HepG2 (cell line): ENCODE results near the gene ATP8B2. TPM values are rescaled to one million over a fixed set of nuclear protein-coding genes. Genes with fewer than 3 reads are reported as not detected.

Source experiments
- ARNT2 ChIP-seq: sonication (generic); formaldehyde crosslinking; IDR thresholded peaks from 2 replicates; pipeline ENCODE4 v1.8.0; 2022; ENCODE audit warnings: mild to moderate bottlenecking, low read depth, missing genetic modification reagents, moderate library complexity
- BRD4 ChIP-seq: sonication (generic); formaldehyde crosslinking; IDR thresholded peaks from 2 replicates; pipeline ENCODE4 v1.4.0; 2020; ENCODE audit warnings: missing genetic modification reagents
- CEBPZ ChIP-seq: IDR thresholded peaks from 2 replicates; pipeline ENCODE4 v1.6.1; 2012; ENCODE audit warnings: low read length, improper control_type of control experiment
- FOSL2 ChIP-seq: sonication (generic); formaldehyde crosslinking; IDR thresholded peaks from 2 replicates; pipeline ENCODE4 v1.4.0; 2020; ENCODE audit warnings: missing genetic modification reagents
- GATA4 ChIP-seq: sonication (generic); IDR thresholded peaks from 2 replicates; pipeline ENCODE4 v1.6.1; 2016; ENCODE audit warnings: antibody characterized with exemption, low read depth, borderline replicate concordance
- GATAD2A ChIP-seq: IDR thresholded peaks from 2 replicates; pipeline ENCODE4 v1.6.1; 2016
- NFE2L2 ChIP-seq: fragments of 150-350 bp; IDR thresholded peaks from 2 replicates; pipeline ENCODE4 v1.6.1; 2014; ENCODE audit warnings: low read length
- TBL1XR1 ChIP-seq: fragments of 150-350 bp; IDR thresholded peaks from 2 replicates; pipeline ENCODE4 v1.6.1; 2014; ENCODE audit warnings: borderline replicate concordance, low read length; ENCODE audit not compliant: partially characterized antibody
- ZNF552 ChIP-seq: sonication (generic); formaldehyde crosslinking; IDR thresholded peaks from 2 replicates; pipeline ENCODE4 v1.9.0; 2022; ENCODE audit warnings: missing genetic modification reagents, mild to moderate bottlenecking, borderline replicate concordance
- ZNF724P ChIP-seq: sonication (generic); formaldehyde crosslinking; IDR thresholded peaks from 2 replicates; pipeline ENCODE4 v1.8.0; 2022; ENCODE audit warnings: missing genetic modification reagents, borderline replicate concordance
- ZNF850 ChIP-seq: sonication (generic); formaldehyde crosslinking; conservative IDR thresholded peaks from 2 replicates; pipeline ENCODE4 v1.9.0; 2021; ENCODE audit warnings: mild to moderate bottlenecking, missing genetic modification reagents
- polyA plus RNA-seq, 8 experiments: library from polyadenylated mRNA; depleted of rRNA in 3 of 8; stranded (reverse) in 7 of 8; unstranded in 1 of 8; fragments of >200 nt; fragmentation: Illumina TruSeq in 4 of 8; extraction: Trizol in 4 of 8; gene quantifications; 2 replicates each; pipeline versions ENCODE4 v1.2.1 to v1.2.3, GENCODE V29; 2011 to 2016; ENCODE audit warnings: low read depth in 4 of 8, missing spikeins in 1 of 8, mixed read lengths in 1 of 8; ENCODE audit not compliant: insufficient read depth in 1 of 8
- total RNA-seq, 5 experiments: library from RNA; depleted of rRNA; stranded (reverse); fragments of >200 nt; fragmentation: Illumina TruSeq; extraction: Trizol; gene quantifications; 2 replicates each; pipeline ENCODE4 v1.2.3, GENCODE V29; 2016; ENCODE audit warnings: low read depth in 1 of 5
- TF ChIP-seq, protein P1 (sequence below): IDR thresholded peaks from 2 replicates; pipeline ENCODE4 v1.6.1; 2016; ENCODE audit warnings: mild to moderate bottlenecking, missing biosample characterization, missing genetic modification reagents
- TF ChIP-seq, protein P2 (sequence below): sonication (generic); formaldehyde crosslinking; IDR thresholded peaks from 2 replicates; pipeline ENCODE4 v1.4.0; 2020; ENCODE audit warnings: low read depth, mild to moderate bottlenecking, missing genetic modification reagents
- TF ChIP-seq, protein P3 (sequence below): sonication (generic); formaldehyde crosslinking; IDR thresholded peaks from 2 replicates; pipeline ENCODE4 v1.5.0; 2020; ENCODE audit warnings: missing genetic modification reagents
- TF ChIP-seq, protein P4 (sequence below): sonication (generic); formaldehyde crosslinking; IDR thresholded peaks from 2 replicates; pipeline ENCODE4 v1.5.1; 2020; ENCODE audit warnings: mild to moderate bottlenecking, missing genetic modification reagents, borderline replicate concordance

ATP8B2 gene
- total and polyA plus RNA-seq, 2 of the 13 experiments (the other 11 are each of a cell fraction or from before 2014, with no cell fraction given) = 20.4 to 39.3 TPM

GRCh38 chr1:154334079-154335024 lies 9.0 kb downstream of the ATP8B2 start (continued):
- TF ChIP-seq, protein P1, sequence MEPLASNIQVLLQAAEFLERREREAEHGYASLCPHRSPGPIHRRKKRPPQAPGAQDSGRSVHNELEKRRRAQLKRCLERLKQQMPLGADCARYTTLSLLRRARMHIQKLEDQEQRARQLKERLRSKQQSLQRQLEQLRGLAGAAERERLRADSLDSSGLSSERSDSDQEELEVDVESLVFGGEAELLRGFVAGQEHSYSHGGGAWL (CRISPR knock-in tag) = 0 out of 2 replicates have a peak, but pooled peaks have one; percentile 9
- TF ChIP-seq GATAD2A (CRISPR knock-in tag) (peak; percentile 85; the same call in 1 of the 2 replicates), TBL1XR1 (no peak), ZNF552 (CRISPR knock-in tag) (no peak), NFE2L2 (no peak), ZNF724P (CRISPR knock-in tag) (no peak), FOSL2 (CRISPR knock-in tag) (peak; percentile 46), CEBPZ (no peak), ZNF850 (no peak), BRD4 (CRISPR knock-in tag) (no peak), GATA4 (peak; percentile 49; the same call in 1 of the 2 replicates), ARNT2 (no peak)
- TF ChIP-seq, protein P2, sequence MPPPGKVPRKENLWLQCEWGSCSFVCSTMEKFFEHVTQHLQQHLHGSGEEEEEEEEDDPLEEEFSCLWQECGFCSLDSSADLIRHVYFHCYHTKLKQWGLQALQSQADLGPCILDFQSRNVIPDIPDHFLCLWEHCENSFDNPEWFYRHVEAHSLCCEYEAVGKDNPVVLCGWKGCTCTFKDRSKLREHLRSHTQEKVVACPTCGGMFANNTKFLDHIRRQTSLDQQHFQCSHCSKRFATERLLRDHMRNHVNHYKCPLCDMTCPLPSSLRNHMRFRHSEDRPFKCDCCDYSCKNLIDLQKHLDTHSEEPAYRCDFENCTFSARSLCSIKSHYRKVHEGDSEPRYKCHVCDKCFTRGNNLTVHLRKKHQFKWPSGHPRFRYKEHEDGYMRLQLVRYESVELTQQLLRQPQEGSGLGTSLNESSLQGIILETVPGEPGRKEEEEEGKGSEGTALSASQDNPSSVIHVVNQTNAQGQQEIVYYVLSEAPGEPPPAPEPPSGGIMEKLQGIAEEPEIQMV (CRISPR knock-in tag) = no peak
- TF ChIP-seq, protein P3, sequence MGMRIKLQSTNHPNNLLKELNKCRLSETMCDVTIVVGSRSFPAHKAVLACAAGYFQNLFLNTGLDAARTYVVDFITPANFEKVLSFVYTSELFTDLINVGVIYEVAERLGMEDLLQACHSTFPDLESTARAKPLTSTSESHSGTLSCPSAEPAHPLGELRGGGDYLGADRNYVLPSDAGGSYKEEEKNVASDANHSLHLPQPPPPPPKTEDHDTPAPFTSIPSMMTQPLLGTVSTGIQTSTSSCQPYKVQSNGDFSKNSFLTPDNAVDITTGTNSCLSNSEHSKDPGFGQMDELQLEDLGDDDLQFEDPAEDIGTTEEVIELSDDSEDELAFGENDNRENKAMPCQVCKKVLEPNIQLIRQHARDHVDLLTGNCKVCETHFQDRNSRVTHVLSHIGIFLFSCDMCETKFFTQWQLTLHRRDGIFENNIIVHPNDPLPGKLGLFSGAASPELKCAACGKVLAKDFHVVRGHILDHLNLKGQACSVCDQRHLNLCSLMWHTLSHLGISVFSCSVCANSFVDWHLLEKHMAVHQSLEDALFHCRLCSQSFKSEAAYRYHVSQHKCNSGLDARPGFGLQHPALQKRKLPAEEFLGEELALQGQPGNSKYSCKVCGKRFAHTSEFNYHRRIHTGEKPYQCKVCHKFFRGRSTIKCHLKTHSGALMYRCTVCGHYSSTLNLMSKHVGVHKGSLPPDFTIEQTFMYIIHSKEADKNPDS = no peak
- TF ChIP-seq, protein P4, sequence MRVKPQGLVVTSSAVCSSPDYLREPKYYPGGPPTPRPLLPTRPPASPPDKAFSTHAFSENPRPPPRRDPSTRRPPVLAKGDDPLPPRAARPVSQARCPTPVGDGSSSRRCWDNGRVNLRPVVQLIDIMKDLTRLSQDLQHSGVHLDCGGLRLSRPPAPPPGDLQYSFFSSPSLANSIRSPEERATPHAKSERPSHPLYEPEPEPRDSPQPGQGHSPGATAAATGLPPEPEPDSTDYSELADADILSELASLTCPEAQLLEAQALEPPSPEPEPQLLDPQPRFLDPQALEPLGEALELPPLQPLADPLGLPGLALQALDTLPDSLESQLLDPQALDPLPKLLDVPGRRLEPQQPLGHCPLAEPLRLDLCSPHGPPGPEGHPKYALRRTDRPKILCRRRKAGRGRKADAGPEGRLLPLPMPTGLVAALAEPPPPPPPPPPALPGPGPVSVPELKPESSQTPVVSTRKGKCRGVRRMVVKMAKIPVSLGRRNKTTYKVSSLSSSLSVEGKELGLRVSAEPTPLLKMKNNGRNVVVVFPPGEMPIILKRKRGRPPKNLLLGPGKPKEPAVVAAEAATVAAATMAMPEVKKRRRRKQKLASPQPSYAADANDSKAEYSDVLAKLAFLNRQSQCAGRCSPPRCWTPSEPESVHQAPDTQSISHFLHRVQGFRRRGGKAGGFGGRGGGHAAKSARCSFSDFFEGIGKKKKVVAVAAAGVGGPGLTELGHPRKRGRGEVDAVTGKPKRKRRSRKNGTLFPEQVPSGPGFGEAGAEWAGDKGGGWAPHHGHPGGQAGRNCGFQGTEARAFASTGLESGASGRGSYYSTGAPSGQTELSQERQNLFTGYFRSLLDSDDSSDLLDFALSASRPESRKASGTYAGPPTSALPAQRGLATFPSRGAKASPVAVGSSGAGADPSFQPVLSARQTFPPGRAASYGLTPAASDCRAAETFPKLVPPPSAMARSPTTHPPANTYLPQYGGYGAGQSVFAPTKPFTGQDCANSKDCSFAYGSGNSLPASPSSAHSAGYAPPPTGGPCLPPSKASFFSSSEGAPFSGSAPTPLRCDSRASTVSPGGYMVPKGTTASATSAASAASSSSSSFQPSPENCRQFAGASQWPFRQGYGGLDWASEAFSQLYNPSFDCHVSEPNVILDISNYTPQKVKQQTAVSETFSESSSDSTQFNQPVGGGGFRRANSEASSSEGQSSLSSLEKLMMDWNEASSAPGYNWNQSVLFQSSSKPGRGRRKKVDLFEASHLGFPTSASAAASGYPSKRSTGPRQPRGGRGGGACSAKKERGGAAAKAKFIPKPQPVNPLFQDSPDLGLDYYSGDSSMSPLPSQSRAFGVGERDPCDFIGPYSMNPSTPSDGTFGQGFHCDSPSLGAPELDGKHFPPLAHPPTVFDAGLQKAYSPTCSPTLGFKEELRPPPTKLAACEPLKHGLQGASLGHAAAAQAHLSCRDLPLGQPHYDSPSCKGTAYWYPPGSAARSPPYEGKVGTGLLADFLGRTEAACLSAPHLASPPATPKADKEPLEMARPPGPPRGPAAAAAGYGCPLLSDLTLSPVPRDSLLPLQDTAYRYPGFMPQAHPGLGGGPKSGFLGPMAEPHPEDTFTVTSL (CRISPR knock-in tag) = peak; percentile 50; the same call in 1 of the 2 replicates
